Measurements from ENCODE around the gene POU3F3.

The POU3F3 gene

GRCh38 chr2:104885119-104885782 is 31.3 kb downstream of the POU3F3 start:
- no peak overlapping the region for H3K27ac ChIP-seq
- TF ChIP-seq CTCF (IDR thresholded peaks at IDR 0.05) = no peak
- TF ChIP-seq ZFX (IDR thresholded peaks at IDR 0.05; ENCODE audit: borderline replicate concordance) = no peak

GRCh38 chr2:104887676-104888075 is 33.8 kb downstream of the POU3F3 start:
- H3K27ac ChIP-seq = no peak overlapping the region
- TF ChIP-seq ZFX (IDR thresholded peaks at IDR 0.05; ENCODE audit: borderline replicate concordance) = no peak
- TF ChIP-seq CTCF (IDR thresholded peaks at IDR 0.05) = no peak

- no peak for TF ChIP-seq CTCF (IDR thresholded peaks at IDR 0.05)
- no peak for TF ChIP-seq ZFX (IDR thresholded peaks at IDR 0.05; ENCODE audit: borderline replicate concordance)
- no peak overlapping the region for H3K27ac ChIP-seq
Measured at GRCh38 chr2:104888489-104889258, 34.8 kb downstream of the POU3F3 start.

- no peak overlapping the region for H3K27ac ChIP-seq
- no peak for TF ChIP-seq CTCF (IDR thresholded peaks at IDR 0.05)
- TF ChIP-seq ZFX (IDR thresholded peaks at IDR 0.05; ENCODE audit: borderline replicate concordance) = no peak
Measured at GRCh38 chr2:104889291-104889959, 35.5 kb downstream of the POU3F3 start.

GRCh38 chr2:104889960-104890684 is 36.2 kb downstream of the POU3F3 start:
- no peak overlapping the region for H3K27ac ChIP-seq
- TF ChIP-seq ZFX (IDR thresholded peaks at IDR 0.05; ENCODE audit: borderline replicate concordance) (no peak), CTCF (IDR thresholded peaks at IDR 0.05) (no peak)

- TF ChIP-seq ZFX (IDR thresholded peaks at IDR 0.05; ENCODE audit: borderline replicate concordance) = no peak
- no peak for TF ChIP-seq CTCF (IDR thresholded peaks at IDR 0.05)
- no peak overlapping the region for H3K27ac ChIP-seq
Measured at GRCh38 chr2:104890685-104891069, 36.8 kb downstream of the POU3F3 start.
